HepG2 (cell line): Measurements from ENCODE around the gene SPDYE6. TPM values are rescaled to one million over a fixed set of nuclear protein-coding genes. Genes with fewer than 3 reads are reported as not detected.

ENCODE experiments used
- AGO2 ChIP-seq: fragments of 200-400 bp; formaldehyde crosslinking; optimal IDR thresholded peaks from 2 replicates; pipeline ENCODE3; 2017; ENCODE audit warnings: mild to moderate bottlenecking, low read depth, low read length, moderate library complexity
- ATRX ChIP-seq: sonication (generic); formaldehyde crosslinking; IDR thresholded peaks from 2 replicates; pipeline ENCODE4 v1.4.0; 2020; ENCODE audit warnings: missing genetic modification reagents, borderline replicate concordance
- ELF3 ChIP-seq: IDR thresholded peaks from 2 replicates; pipeline ENCODE4 v1.6.1; 2016; ENCODE audit warnings: missing genetic modification reagents, missing compliant biosample characterization
- GATA4 ChIP-seq: sonication (generic); IDR thresholded peaks from 2 replicates; pipeline ENCODE4 v1.6.1; 2016; ENCODE audit warnings: antibody characterized with exemption, low read depth, borderline replicate concordance
- KDM5B ChIP-seq: sonication (generic); formaldehyde crosslinking; IDR thresholded peaks from 2 replicates; pipeline ENCODE4 v1.4.0; 2020; ENCODE audit warnings: missing genetic modification reagents, mild to moderate bottlenecking, borderline replicate concordance
- MEF2D ChIP-seq: sonication (generic); formaldehyde crosslinking; IDR thresholded peaks from 2 replicates; pipeline ENCODE4 v1.5.1; 2020; ENCODE audit warnings: mild to moderate bottlenecking, missing genetic modification reagents
- MZF1 ChIP-seq: sonication (generic); formaldehyde crosslinking; IDR thresholded peaks from 2 replicates; pipeline ENCODE4 v1.8.1; 2023; ENCODE audit warnings: mild to moderate bottlenecking, missing genetic modification reagents, borderline replicate concordance
- NR2F1 ChIP-seq, 2 experiments: fragments of 450-650 bp in 1 of 2; formaldehyde crosslinking in 1 of 2; IDR thresholded peaks; 2 replicates each; pipeline versions ENCODE4 v1.5.0 to v1.6.1; 2016 to 2020; ENCODE audit warnings: mild to moderate bottlenecking in 1 of 2, missing compliant biosample characterization in 1 of 2, missing genetic modification reagents in 1 of 2, moderate library complexity in 1 of 2
- POLR2G ChIP-seq: fragments of 200-400 bp; formaldehyde crosslinking; IDR thresholded peaks from 2 replicates; pipeline ENCODE4 v1.6.1; 2018; ENCODE audit warnings: mild to moderate bottlenecking, low read depth, low read length, moderate library complexity
- RAD21 ChIP-seq: fragments of 450-650 bp; formaldehyde crosslinking; IDR thresholded peaks from 2 replicates; pipeline ENCODE4 v1.5.0; 2020; ENCODE audit warnings: mild to moderate bottlenecking
- ZKSCAN8 ChIP-seq: IDR thresholded peaks from 2 replicates; pipeline ENCODE4 v1.6.1; 2016; ENCODE audit warnings: borderline replicate concordance, missing genetic modification reagents, missing compliant biosample characterization
- ZNF552 ChIP-seq: sonication (generic); formaldehyde crosslinking; IDR thresholded peaks from 2 replicates; pipeline ENCODE4 v1.9.0; 2022; ENCODE audit warnings: missing genetic modification reagents, mild to moderate bottlenecking, borderline replicate concordance
- ZNF563 ChIP-seq: sonication (generic); formaldehyde crosslinking; IDR thresholded peaks from 2 replicates; pipeline ENCODE4 v1.8.0; 2022; ENCODE audit warnings: mild to moderate bottlenecking, moderate library complexity, missing genetic modification reagents
- ZNF878 ChIP-seq: sonication (generic); formaldehyde crosslinking; IDR thresholded peaks from 2 replicates; pipeline ENCODE4 v1.8.1; 2023; ENCODE audit warnings: mild to moderate bottlenecking, missing genetic modification reagents, moderate library complexity
- polyA plus RNA-seq, 8 experiments: library from polyadenylated mRNA; depleted of rRNA in 3 of 8; stranded (reverse) in 7 of 8; unstranded in 1 of 8; fragments of >200 nt; fragmentation: Illumina TruSeq in 4 of 8; extraction: Trizol in 4 of 8; gene quantifications; 2 replicates each; pipeline versions ENCODE4 v1.2.1 to v1.2.3, GENCODE V29; 2011 to 2016; ENCODE audit warnings: low read depth in 4 of 8, missing spikeins in 1 of 8, mixed read lengths in 1 of 8; ENCODE audit not compliant: insufficient read depth in 1 of 8
- total RNA-seq, 5 experiments: library from RNA; depleted of rRNA; stranded (reverse); fragments of >200 nt; fragmentation: Illumina TruSeq; extraction: Trizol; gene quantifications; 2 replicates each; pipeline ENCODE4 v1.2.3, GENCODE V29; 2016; ENCODE audit warnings: low read depth in 1 of 5
- TF ChIP-seq, protein P1 (sequence below): sonication (generic); formaldehyde crosslinking; IDR thresholded peaks from 2 replicates; pipeline ENCODE4 v1.9.0; 2021; ENCODE audit warnings: missing genetic modification reagents, borderline replicate concordance
- TF ChIP-seq, protein P2 (sequence below): sonication (generic); formaldehyde crosslinking; IDR thresholded peaks from 2 replicates; pipeline ENCODE4 v1.5.0; 2020; ENCODE audit warnings: missing genetic modification reagents, mild to moderate bottlenecking, borderline replicate concordance
- TF ChIP-seq, protein P3 (sequence below): sonication (generic); formaldehyde crosslinking; IDR thresholded peaks from 2 replicates; pipeline ENCODE4 v1.4.0; 2020; ENCODE audit warnings: low read depth, mild to moderate bottlenecking, missing genetic modification reagents
- TF ChIP-seq, protein P4 (sequence below): sonication (generic); formaldehyde crosslinking; IDR thresholded peaks from 2 replicates; pipeline ENCODE4 v1.5.0; 2020; ENCODE audit warnings: missing genetic modification reagents
- TF ChIP-seq, protein P5 (sequence below): sonication (generic); formaldehyde crosslinking; IDR thresholded peaks from 2 replicates; pipeline ENCODE4 v1.4.0; 2020; ENCODE audit warnings: missing genetic modification reagents

The SPDYE6 gene
- total and polyA plus RNA-seq, 2 of the 13 experiments (the other 11 are each of a cell fraction or from before 2014, with no cell fraction given): 0.07 TPM; not detected in 1

DNA sequence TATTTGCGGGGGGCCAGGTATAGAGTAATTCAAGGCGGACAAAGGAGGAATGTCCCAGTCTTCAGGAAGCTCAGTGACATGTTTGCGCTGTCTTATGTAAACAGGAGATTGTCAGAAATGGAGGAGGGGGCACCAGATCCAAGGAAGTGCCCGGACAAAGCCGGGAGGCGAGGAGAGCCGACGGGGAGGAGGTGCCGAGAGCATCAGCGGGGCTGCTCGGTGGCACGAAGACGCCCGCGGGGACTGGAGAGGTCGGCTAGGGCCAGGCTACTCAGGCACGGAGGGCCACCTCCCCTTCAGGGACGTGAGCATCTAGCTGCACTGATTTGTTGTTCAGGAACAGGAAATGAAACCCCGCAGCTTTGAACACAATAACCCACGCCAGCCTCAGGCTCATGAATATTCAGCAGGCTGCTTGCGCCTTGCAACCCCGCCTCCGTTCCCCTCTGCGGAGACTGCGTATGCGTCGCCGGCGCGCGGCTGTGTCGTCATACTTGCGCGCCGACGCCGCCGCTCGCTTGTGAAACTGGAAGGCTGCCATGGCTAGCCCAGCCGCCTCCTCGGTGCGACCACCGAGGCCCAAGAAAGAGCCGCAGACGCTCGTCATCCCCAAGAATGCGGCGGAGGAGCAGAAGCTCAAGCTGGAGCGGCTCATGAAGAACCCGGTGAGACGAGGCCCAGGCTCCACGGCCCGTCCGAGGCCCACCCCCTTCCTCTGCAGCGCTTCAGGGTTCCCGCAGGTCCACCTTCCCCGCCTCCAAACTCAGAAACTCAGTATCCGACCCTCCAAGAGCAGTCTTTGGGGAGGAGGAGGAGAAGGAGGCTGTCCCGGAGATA is 39.8 kb upstream of the SPDYE6 start, which contains the start of gene PRKRIP1 (continued):
- TF ChIP-seq, protein P1, sequence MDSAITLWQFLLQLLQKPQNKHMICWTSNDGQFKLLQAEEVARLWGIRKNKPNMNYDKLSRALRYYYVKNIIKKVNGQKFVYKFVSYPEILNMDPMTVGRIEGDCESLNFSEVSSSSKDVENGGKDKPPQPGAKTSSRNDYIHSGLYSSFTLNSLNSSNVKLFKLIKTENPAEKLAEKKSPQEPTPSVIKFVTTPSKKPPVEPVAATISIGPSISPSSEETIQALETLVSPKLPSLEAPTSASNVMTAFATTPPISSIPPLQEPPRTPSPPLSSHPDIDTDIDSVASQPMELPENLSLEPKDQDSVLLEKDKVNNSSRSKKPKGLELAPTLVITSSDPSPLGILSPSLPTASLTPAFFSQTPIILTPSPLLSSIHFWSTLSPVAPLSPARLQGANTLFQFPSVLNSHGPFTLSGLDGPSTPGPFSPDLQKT (CRISPR knock-in tag): no peak
- peak; percentile 61; the same call in 1 of the 2 replicates for TF ChIP-seq KDM5B
- peak; percentile 89 for TF ChIP-seq POLR2G
- TF ChIP-seq MZF1 (CRISPR knock-in tag): no peak
- TF ChIP-seq GATA4: 0 out of 2 replicates have a peak, but pooled peaks have one; percentile 27
- peak; percentile 100 for TF ChIP-seq AGO2
- TF ChIP-seq, protein P2, sequence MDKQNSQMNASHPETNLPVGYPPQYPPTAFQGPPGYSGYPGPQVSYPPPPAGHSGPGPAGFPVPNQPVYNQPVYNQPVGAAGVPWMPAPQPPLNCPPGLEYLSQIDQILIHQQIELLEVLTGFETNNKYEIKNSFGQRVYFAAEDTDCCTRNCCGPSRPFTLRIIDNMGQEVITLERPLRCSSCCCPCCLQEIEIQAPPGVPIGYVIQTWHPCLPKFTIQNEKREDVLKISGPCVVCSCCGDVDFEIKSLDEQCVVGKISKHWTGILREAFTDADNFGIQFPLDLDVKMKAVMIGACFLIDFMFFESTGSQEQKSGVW (CRISPR knock-in tag): no peak
- no peak for TF ChIP-seq NR2F1 (CRISPR knock-in tag; IDR thresholded peaks at IDR 0.05)
- no peak for TF ChIP-seq ATRX (CRISPR knock-in tag)
- TF ChIP-seq, protein P3, sequence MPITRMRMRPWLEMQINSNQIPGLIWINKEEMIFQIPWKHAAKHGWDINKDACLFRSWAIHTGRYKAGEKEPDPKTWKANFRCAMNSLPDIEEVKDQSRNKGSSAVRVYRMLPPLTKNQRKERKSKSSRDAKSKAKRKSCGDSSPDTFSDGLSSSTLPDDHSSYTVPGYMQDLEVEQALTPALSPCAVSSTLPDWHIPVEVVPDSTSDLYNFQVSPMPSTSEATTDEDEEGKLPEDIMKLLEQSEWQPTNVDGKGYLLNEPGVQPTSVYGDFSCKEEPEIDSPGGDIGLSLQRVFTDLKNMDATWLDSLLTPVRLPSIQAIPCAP (CRISPR knock-in tag): no peak
- TF ChIP-seq ZKSCAN8 (CRISPR knock-in tag): no peak
- TF ChIP-seq RAD21 (CRISPR knock-in tag): 0 out of 2 replicates have a peak, but pooled peaks have one; percentile 9
- TF ChIP-seq, protein P4, sequence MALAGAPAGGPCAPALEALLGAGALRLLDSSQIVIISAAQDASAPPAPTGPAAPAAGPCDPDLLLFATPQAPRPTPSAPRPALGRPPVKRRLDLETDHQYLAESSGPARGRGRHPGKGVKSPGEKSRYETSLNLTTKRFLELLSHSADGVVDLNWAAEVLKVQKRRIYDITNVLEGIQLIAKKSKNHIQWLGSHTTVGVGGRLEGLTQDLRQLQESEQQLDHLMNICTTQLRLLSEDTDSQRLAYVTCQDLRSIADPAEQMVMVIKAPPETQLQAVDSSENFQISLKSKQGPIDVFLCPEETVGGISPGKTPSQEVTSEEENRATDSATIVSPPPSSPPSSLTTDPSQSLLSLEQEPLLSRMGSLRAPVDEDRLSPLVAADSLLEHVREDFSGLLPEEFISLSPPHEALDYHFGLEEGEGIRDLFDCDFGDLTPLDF (CRISPR knock-in tag): no peak
- 0 out of 2 replicates have a peak, but pooled peaks have one; percentile 30 for TF ChIP-seq ZNF878 (CRISPR knock-in tag)
- TF ChIP-seq, protein P5, sequence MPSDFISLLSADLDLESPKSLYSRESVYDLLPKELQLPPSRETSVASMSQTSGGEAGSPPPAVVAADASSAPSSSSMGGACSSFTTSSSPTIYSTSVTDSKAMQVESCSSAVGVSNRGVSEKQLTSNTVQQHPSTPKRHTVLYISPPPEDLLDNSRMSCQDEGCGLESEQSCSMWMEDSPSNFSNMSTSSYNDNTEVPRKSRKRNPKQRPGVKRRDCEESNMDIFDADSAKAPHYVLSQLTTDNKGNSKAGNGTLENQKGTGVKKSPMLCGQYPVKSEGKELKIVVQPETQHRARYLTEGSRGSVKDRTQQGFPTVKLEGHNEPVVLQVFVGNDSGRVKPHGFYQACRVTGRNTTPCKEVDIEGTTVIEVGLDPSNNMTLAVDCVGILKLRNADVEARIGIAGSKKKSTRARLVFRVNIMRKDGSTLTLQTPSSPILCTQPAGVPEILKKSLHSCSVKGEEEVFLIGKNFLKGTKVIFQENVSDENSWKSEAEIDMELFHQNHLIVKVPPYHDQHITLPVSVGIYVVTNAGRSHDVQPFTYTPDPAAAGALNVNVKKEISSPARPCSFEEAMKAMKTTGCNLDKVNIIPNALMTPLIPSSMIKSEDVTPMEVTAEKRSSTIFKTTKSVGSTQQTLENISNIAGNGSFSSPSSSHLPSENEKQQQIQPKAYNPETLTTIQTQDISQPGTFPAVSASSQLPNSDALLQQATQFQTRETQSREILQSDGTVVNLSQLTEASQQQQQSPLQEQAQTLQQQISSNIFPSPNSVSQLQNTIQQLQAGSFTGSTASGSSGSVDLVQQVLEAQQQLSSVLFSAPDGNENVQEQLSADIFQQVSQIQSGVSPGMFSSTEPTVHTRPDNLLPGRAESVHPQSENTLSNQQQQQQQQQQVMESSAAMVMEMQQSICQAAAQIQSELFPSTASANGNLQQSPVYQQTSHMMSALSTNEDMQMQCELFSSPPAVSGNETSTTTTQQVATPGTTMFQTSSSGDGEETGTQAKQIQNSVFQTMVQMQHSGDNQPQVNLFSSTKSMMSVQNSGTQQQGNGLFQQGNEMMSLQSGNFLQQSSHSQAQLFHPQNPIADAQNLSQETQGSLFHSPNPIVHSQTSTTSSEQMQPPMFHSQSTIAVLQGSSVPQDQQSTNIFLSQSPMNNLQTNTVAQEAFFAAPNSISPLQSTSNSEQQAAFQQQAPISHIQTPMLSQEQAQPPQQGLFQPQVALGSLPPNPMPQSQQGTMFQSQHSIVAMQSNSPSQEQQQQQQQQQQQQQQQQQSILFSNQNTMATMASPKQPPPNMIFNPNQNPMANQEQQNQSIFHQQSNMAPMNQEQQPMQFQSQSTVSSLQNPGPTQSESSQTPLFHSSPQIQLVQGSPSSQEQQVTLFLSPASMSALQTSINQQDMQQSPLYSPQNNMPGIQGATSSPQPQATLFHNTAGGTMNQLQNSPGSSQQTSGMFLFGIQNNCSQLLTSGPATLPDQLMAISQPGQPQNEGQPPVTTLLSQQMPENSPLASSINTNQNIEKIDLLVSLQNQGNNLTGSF (CRISPR knock-in tag): no peak
- TF ChIP-seq ZNF552 (CRISPR knock-in tag): no peak
- TF ChIP-seq ELF3 (CRISPR knock-in tag): no peak
- TF ChIP-seq ZNF563 (CRISPR knock-in tag): no peak
- TF ChIP-seq MEF2D (CRISPR knock-in tag): peak; percentile 62; the same call in 1 of the 2 replicates
